Left renal pelvis (tissue), 4 donors: ENCODE results near the gene ARHGAP11B. TPM values are rescaled to one million over a fixed set of nuclear protein-coding genes. Genes with fewer than 3 reads are reported as not detected.

ENCODE experiments used
- polyA plus RNA-seq, 4 donors: library from polyadenylated mRNA; unstranded; fragments of 120-200 nt; gene quantifications; one replicate each; pipeline ENCODE4 v1.2.1, GENCODE V29; 2013; ENCODE audit not compliant: insufficient read length in 4 of 4

ARHGAP11B gene

Other genes starting within 250 kb of the ARHGAP11B start
- 1 to 10 TPM; 1.2 to 4.1 (median 2.3) TPM for gene CHRFAM7A, start 232.6 kb upstream of the ARHGAP11B start, polyA plus RNA-seq
- 10 to 100 TPM in 1 of 4 donors, 1 to 10 TPM in 3; 3.8 to 10.3 (median 5.8) TPM for gene GOLGA8R, start 211.9 kb upstream of the ARHGAP11B start, polyA plus RNA-seq
- gene GOLGA8Q, start 74.1 kb upstream of the ARHGAP11B start, polyA plus RNA-seq = 1 to 10 TPM in 1 of 4 donors, under 1 TPM in 3; 0.56 to 3.0 (median 0.89) TPM
- gene GOLGA8H, start 22.1 kb upstream of the ARHGAP11B start, polyA plus RNA-seq = 1 to 10 TPM in 1 of 4 donors, under 1 TPM in 3; 0.87 to 2.3 (median 0.90) TPM